CD14-positive monocyte (primary cell): ENCODE data around the gene PDE4B. TPM values are rescaled to one million over a fixed set of nuclear protein-coding genes. Genes with fewer than 3 reads are reported as not detected.
"Not testable (repeated sequence)": the region's sequence is repeated elsewhere in the genome, so short reads cannot be mapped to it uniquely, and the experiment has no call there.

Source experiments
- DNase-seq, 3 donors: peaks; one replicate each; pipeline ENCODE4 v3.0.0-alpha.2; 2011 to 2022
- H2AFZ ChIP-seq: 2 replicates; pipeline ENCODE4 v1.6.0; 2012; ENCODE audit warnings: mild to moderate bottlenecking, low read depth, low read length, inconsistent platforms; ENCODE audit not compliant: insufficient read depth, poor library complexity, severe bottlenecking
- H3K27ac ChIP-seq, 2 donors: 1 replicate in 1 of 2; 2 replicates in 1 of 2; pipeline ENCODE4 v1.5.1; 2012 to 2013; ENCODE audit warnings: low read length in 2 of 2, control low read depth in 1 of 2, inconsistent platforms in 1 of 2, low read depth in 1 of 2, mild to moderate bottlenecking in 1 of 2
- H3K27me3 ChIP-seq, 2 donors: one replicate each; pipeline versions ENCODE4 v1.6.0 to v1.6.1; 2011 to 2013; ENCODE audit warnings: low read length in 2 of 2; ENCODE audit not compliant: control insufficient read depth in 2 of 2, insufficient read depth in 2 of 2
- H3K36me3 ChIP-seq, 2 donors: replicated peaks in 1 of 2; 1 replicate in 1 of 2; 2 replicates in 1 of 2; pipeline versions ENCODE4 v1.5.1 to v1.6.1; 2012 to 2013; ENCODE audit warnings: low read length in 2 of 2, control low read depth in 1 of 2, inconsistent platforms in 1 of 2, mild to moderate bottlenecking in 1 of 2; ENCODE audit not compliant: insufficient read depth in 2 of 2, control insufficient read depth in 1 of 2
- H3K4me1 ChIP-seq, 2 donors: 1 replicate in 1 of 2; 2 replicates in 1 of 2; pipeline versions ENCODE4 v1.5.1 to v1.6.1; 2012 to 2013; ENCODE audit warnings: low read length in 2 of 2, control low read depth in 1 of 2, inconsistent platforms in 1 of 2, mild to moderate bottlenecking in 1 of 2, moderate library complexity in 1 of 2; ENCODE audit not compliant: insufficient read depth in 2 of 2, control insufficient read depth in 1 of 2
- H3K4me2 ChIP-seq: replicated peaks from 2 replicates; pipeline ENCODE3; 2012; ENCODE audit warnings: low read length, moderate library complexity, mild to moderate bottlenecking; ENCODE audit not compliant: poor library complexity, severe bottlenecking; ENCODE audit errors: extremely low read depth
- H3K4me3 ChIP-seq, 3 experiments: fragments of 200-600 bp in 1 of 3; sonication (generic) in 1 of 3; replicated peaks in 1 of 3; 1 replicate in 2 of 3; 2 replicates in 1 of 3; pipeline ENCODE4 v1.5.1; 2011 to 2013; ENCODE audit warnings: low read length in 3 of 3, mild to moderate bottlenecking in 3 of 3, control low read depth in 2 of 3, low read depth in 2 of 3, inconsistent platforms in 1 of 3, moderate library complexity in 1 of 3
- H3K79me2 ChIP-seq: 2 replicates; pipeline ENCODE4 v1.6.0; 2012; ENCODE audit warnings: mild to moderate bottlenecking, control low read depth, inconsistent platforms, low read length, moderate library complexity; ENCODE audit not compliant: insufficient read depth
- H3K9ac ChIP-seq: 2 replicates; pipeline ENCODE4 v1.6.0; 2017; ENCODE audit warnings: low read length, mild to moderate bottlenecking; ENCODE audit not compliant: insufficient read depth, poor library complexity, severe bottlenecking
- H3K9me3 ChIP-seq, 2 donors: replicated peaks in 1 of 2; 1 replicate in 1 of 2; 2 replicates in 1 of 2; pipeline versions ENCODE4 v1.5.1 to v1.6.1; 2012 to 2013; ENCODE audit warnings: low read length in 2 of 2, control low read depth in 1 of 2; ENCODE audit not compliant: control insufficient read depth in 1 of 2, insufficient read depth in 1 of 2
- H4K20me1 ChIP-seq: 2 replicates; pipeline ENCODE4 v1.6.0; 2012; ENCODE audit warnings: mild to moderate bottlenecking, low read length, control low read depth, moderate library complexity; ENCODE audit not compliant: insufficient read depth
- H3K27ac Mint-ChIP-seq, 7 donors: one replicate each; pipeline ENCODE4 v1.8.0; 2020; ENCODE audit warnings: mild to moderate bottlenecking in 7 of 7, mixed read lengths in 7 of 7, moderate library complexity in 6 of 7, inconsistent platforms in 2 of 7
- H3K27me3 Mint-ChIP-seq, 3 donors: one replicate each; pipeline ENCODE4 v1.8.0; 2021 to 2022; ENCODE audit warnings: low read depth in 3 of 3, mild to moderate bottlenecking in 3 of 3, mixed read lengths in 3 of 3, moderate library complexity in 3 of 3, inconsistent platforms in 1 of 3
- H3K36me3 Mint-ChIP-seq, 2 donors: one replicate each; pipeline ENCODE4 v1.8.0; 2020; ENCODE audit warnings: mixed read lengths in 2 of 2, inconsistent platforms in 1 of 2, mild to moderate bottlenecking in 1 of 2
- H3K4me1 Mint-ChIP-seq: one replicate; pipeline ENCODE4 v1.8.0; 2020; ENCODE audit warnings: mild to moderate bottlenecking, mixed read lengths
- H3K4me3 Mint-ChIP-seq, 2 donors: one replicate each; pipeline ENCODE4 v1.8.0; 2020; ENCODE audit warnings: mild to moderate bottlenecking in 2 of 2, mixed read lengths in 2 of 2, moderate library complexity in 1 of 2
- H3K9me3 Mint-ChIP-seq, 7 donors: one replicate each; pipeline ENCODE4 v1.8.0; 2020 to 2022; ENCODE audit warnings: mixed read lengths in 7 of 7, mild to moderate bottlenecking in 6 of 7, moderate library complexity in 6 of 7, inconsistent platforms in 2 of 7
- CTCF ChIP-seq: fragments of 200-600 bp; IDR thresholded peaks from one replicate; pipeline ENCODE4 v1.8.0; 2022; ENCODE audit warnings: antibody characterized with exemption, mild to moderate bottlenecking
- WGBS: methylation state at CpG from one replicate; pipeline ENCODE4 v1.1.5; 2013; ENCODE audit warnings: missing lambda C conversion rate; ENCODE audit not compliant: insufficient coverage; 5-methylcytosine and 5-hydroxymethylcytosine counted together
- intact Hi-C, 2 donors: fragments of 100-400 bp; cut with micrococcal nuclease; formaldehyde crosslinking; loops; one replicate each; pipeline versions ENCODE4 v1.15.0 to v1.15.1; 2023
- polyA plus RNA-seq, 3 donors: library from polyadenylated mRNA; depleted of rRNA in 1 of 3; unstranded in 2 of 3; stranded (reverse) in 1 of 3; fragments of 300-500 nt in 2 of 3; fragments of >200 nt in 1 of 3; fragmentation: Illumina TruSeq in 2 of 3; gene quantifications; 1 replicate in 2 of 3; 2 replicates in 1 of 3; pipeline ENCODE4 v1.2.3, GENCODE V29; 2012 to 2021

The PDE4B gene
- polyA plus RNA-seq, 3 donors = 17.2 to 52.8 (median 25.2) TPM

- H3K4me3 ChIP-seq = no peak overlapping the region
- H3K4me2 ChIP-seq = no peak overlapping the region
- H3K79me2 ChIP-seq = no peaks in the 10 kb centered on the region
- no peak overlapping the region for H2AFZ ChIP-seq
- H4K20me1 ChIP-seq = no peaks in the 10 kb centered on the region
- DNase-seq = no peak
- H3K36me3 ChIP-seq = no peaks in the 10 kb centered on the region
- intact Hi-C loops = no loop called here
- Mint-ChIP-seq H3K27me3 (no peaks in the 10 kb centered on the region), H3K27ac (no peak overlapping the region), H3K9me3 (peaks cover 0 to 2% (median 0%) of the 10 kb centered on the region in 7 donors), H3K36me3 (no peaks in the 10 kb centered on the region), H3K4me3 (no peak overlapping the region), H3K4me1 (no peaks in the 10 kb centered on the region)
- 100% methylated on average over 2 of the region's 2 CpGs for WGBS
- H3K4me1 ChIP-seq = no peaks in the 10 kb centered on the region
- no peaks in the 10 kb centered on the region for H3K9me3 ChIP-seq
- no peak overlapping the region for H3K27ac ChIP-seq
- TF ChIP-seq CTCF = no peak
- no peak overlapping the region for H3K9ac ChIP-seq
- no peaks in the 10 kb centered on the region for H3K27me3 ChIP-seq
Observed at GRCh38 chr1:66135161-66135560, 342.5 kb downstream of the PDE4B start.

- H3K4me1 ChIP-seq, H3K36me3 Mint-ChIP-seq, H3K27me3 Mint-ChIP-seq, H3K4me3 ChIP-seq, H3K27me3 ChIP-seq, H2AFZ ChIP-seq, H4K20me1 ChIP-seq, H3K4me2 ChIP-seq, H3K9me3 ChIP-seq, H3K79me2 ChIP-seq, intact Hi-C loops, H3K27ac ChIP-seq, H3K4me1 Mint-ChIP-seq, H3K9ac ChIP-seq, H3K4me3 Mint-ChIP-seq, H3K27ac Mint-ChIP-seq, H3K9me3 Mint-ChIP-seq, DNase-seq, H3K36me3 ChIP-seq: not testable (repeated sequence)
- WGBS = 100% methylated on average over 1 of the region's 4 CpGs
Observed at GRCh38 chr1:66136423-66136822, 343.7 kb downstream of the PDE4B start.
